Measurements from ENCODE around the gene DGKH. TPM values are rescaled to one million over a fixed set of nuclear protein-coding genes. Genes with fewer than 3 reads are reported as not detected.

The DGKH gene
- total RNA-seq, 1 experiment from 2014 or later = 9.2 TPM

DNA sequence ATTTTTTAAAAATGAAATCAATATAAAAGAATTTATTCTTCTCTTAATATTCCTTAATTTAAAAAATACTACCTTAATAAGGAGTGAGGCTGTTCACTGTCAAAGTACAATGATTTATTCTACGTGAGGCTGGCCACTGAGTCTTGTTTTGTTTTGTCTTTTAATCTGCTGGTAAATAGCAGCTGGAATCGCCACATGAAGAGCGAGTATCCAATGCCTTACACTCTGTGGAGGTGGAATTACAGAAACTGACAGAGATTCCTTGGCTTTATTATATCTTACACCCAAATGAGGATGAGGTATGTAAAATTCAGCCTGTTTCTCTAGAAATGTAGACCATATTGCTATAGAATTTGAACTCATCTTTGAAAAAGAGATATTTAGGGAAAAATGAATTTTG is 170.6 kb downstream of the DGKH start:
- intact Hi-C loops (cut with micrococcal nuclease) = no loop called here
- Histone ChIP-seq H3K9me3 (ENCODE audit: control insufficient read depth in 1 of 2, insufficient read depth in 1 of 2, low read depth in 1 of 2, low read length in 2 of 2) (no peaks in the 10 kb centered on the region), H3K9me2 (ENCODE audit: insufficient read depth) (no peaks in the 10 kb centered on the region), H4K20me1 (ENCODE audit: insufficient read depth) (no peaks in the 10 kb centered on the region), H3K27me3 (ENCODE audit: insufficient read depth, low read length) (no peaks in the 10 kb centered on the region), H2AFZ (ENCODE audit: low read depth, low read length, poor library complexity, severe bottlenecking) (no peak overlapping the region), H3K4me1 (ENCODE audit: control insufficient read depth in 1 of 2, insufficient read depth in 2 of 2, low read length in 2 of 2) (peaks cover 0 to 7% of the 10 kb centered on the region in 2 experiments; a peak in 3 of 4 replicates), H3K4me3 (replicated peaks in 1 of 2; ENCODE audit: low read depth in 1 of 2, low read length in 2 of 2) (no peak overlapping the region), H3K9ac (ENCODE audit: low read length) (no peak overlapping the region), H3K36me3 (ENCODE audit: control insufficient read depth in 1 of 2, insufficient read depth in 2 of 2, low read length in 2 of 2) (no peaks in the 10 kb centered on the region), H3K27ac (ENCODE audit: low read depth, low read length) (no peak overlapping the region), H3K79me2 (ENCODE audit: insufficient read depth, low read length) (no peaks in the 10 kb centered on the region), H3K4me2 (ENCODE audit: low read length) (no peak overlapping the region)
- no TSS peak for BruUV-seq (replicated peaks)
- DNase-seq (ENCODE audit: low read depth, low spot score) (no peak), ATAC-seq (no peak)
- ChIA-PET RAD21 (ENCODE audit: low non-redundant PET in 1 of 2, low total read pairs in 2 of 2, uncharacterized antibody in 2 of 2, unreplicated experiment in 2 of 2) (no interaction called here), CTCF (no interaction called here), POLR2A (no interaction called here)
- no peak for TF ChIP-seq SIN3A (IDR thresholded peaks at IDR 0.05; ENCODE audit: low read depth)
- TF ChIP-seq, protein P1, sequence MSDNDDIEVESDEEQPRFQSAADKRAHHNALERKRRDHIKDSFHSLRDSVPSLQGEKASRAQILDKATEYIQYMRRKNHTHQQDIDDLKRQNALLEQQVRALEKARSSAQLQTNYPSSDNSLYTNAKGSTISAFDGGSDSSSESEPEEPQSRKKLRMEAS (IDR thresholded peaks at IDR 0.05) = no peak
- no peak for TF ChIP-seq TCF7L2 (IDR thresholded peaks at IDR 0.05; ENCODE audit: borderline replicate concordance, extremely low read depth, insufficient read depth, insufficient read length)
- no peak for TF ChIP-seq EZH2phosphoT487 (IDR thresholded peaks at IDR 0.05; ENCODE audit: borderline replicate concordance)
- no peak for TF ChIP-seq ATF3 (IDR thresholded peaks at IDR 0.05)
- no peak for TF ChIP-seq SRF (IDR thresholded peaks at IDR 0.05; ENCODE audit: low read depth)
- TF ChIP-seq ZBTB33 (IDR thresholded peaks at IDR 0.05; ENCODE audit: extremely low read depth, insufficient replicate concordance, low read length) = no peak

DNA sequence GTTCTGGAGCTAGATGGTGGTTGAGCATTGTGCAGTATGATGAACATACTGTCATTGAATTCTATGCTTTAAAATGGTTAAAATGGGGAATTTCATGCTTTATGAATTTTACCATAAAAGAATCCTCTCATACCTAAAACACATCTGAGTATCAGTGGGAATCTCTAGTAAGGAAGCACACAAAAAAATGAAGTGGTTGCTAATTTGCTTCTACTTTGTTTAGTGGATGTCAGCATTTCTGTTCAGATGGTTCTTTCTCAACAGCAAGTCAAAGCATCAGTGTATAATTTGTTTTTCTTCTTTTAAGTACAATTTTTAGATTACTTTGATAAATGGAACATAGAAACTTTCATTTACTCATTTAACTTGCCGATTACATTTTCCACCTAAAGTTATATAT is 171.4 kb downstream of the DGKH start:
- RAD21 ChIA-PET (ENCODE audit: low non-redundant PET in 1 of 2, low total read pairs in 2 of 2, uncharacterized antibody in 2 of 2, unreplicated experiment in 2 of 2) = no interaction called here

More for the DNA sequence above, 171.4 kb downstream of the DGKH start:
- intact Hi-C loops (cut with micrococcal nuclease) = no loop called here
- POLR2A ChIA-PET = no interaction called here
- DNase-seq (ENCODE audit: low read depth, low spot score) (no peak), ATAC-seq (no peak)
- no peaks in the 10 kb centered on the region for H3K9me2 ChIP-seq (ENCODE audit: insufficient read depth)
- H3K27me3 ChIP-seq (ENCODE audit: insufficient read depth, low read length) = no peaks in the 10 kb centered on the region
- no peak overlapping the region for H3K27ac ChIP-seq (ENCODE audit: low read depth, low read length)
- no peaks in the 10 kb centered on the region for H3K4me1 ChIP-seq (ENCODE audit: control insufficient read depth in 1 of 2, insufficient read depth in 2 of 2, low read length in 2 of 2)
- H3K36me3 ChIP-seq (ENCODE audit: control insufficient read depth in 1 of 2, insufficient read depth in 2 of 2, low read length in 2 of 2) = no peaks in the 10 kb centered on the region
- CTCF ChIA-PET = no interaction called here
- no peaks in the 10 kb centered on the region for H3K79me2 ChIP-seq (ENCODE audit: insufficient read depth, low read length)
- no peak overlapping the region for H3K4me2 ChIP-seq (ENCODE audit: low read length)
- no peaks in the 10 kb centered on the region for H3K9me3 ChIP-seq (ENCODE audit: control insufficient read depth in 1 of 2, insufficient read depth in 1 of 2, low read depth in 1 of 2, low read length in 2 of 2)
- H3K9ac ChIP-seq (ENCODE audit: low read length) = no peak overlapping the region
- no TSS peak for BruUV-seq (replicated peaks)
- no peaks in the 10 kb centered on the region for H4K20me1 ChIP-seq (ENCODE audit: insufficient read depth)
- no peak overlapping the region for H3K4me3 ChIP-seq (replicated peaks in 1 of 2; ENCODE audit: low read depth in 1 of 2, low read length in 2 of 2)
- no peak overlapping the region for H2AFZ ChIP-seq (ENCODE audit: low read depth, low read length, poor library complexity, severe bottlenecking)
- no peak for TF ChIP-seq ELF1 (IDR thresholded peaks at IDR 0.05; ENCODE audit: borderline replicate concordance, low read depth)

Data from HCT116 (cell line).